ENCODE measurements around the gene DNAJC28. TPM values are rescaled to one million over a fixed set of nuclear protein-coding genes. Genes with fewer than 3 reads are reported as not detected.

DNAJC28 gene
- total RNA-seq, 2 experiments from 2014 or later, result 0.23 to 0.58 TPM

DNA sequence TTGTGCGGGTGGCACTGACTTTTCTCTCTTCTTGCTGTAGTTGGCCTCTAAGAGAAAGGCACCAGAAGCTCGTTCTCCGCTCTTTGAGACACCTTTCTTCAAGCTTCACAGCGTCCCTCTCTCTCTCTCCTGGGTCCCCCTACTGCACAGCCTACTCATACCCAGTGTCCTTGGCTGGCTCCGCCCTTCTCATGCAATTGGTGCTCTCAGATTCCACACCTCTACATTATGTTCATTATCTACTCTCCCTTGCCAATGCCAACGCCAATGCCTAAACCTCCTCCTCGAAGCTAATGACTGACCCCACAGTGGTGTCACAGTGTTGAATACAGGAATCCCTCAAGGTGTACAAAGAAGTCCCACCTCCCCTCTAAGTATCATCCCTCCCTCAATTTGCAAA, 4.8 kb upstream of the DNAJC28 start:
- peaks cover 5% of the 10 kb centered on the region for H3K4me1 Mint-ChIP-seq
- H3K36me3 Mint-ChIP-seq, result peaks cover 2% of the 10 kb centered on the region
- no peak overlapping the region for H3K4me3 Mint-ChIP-seq
- H3K27me3 Mint-ChIP-seq, result no peaks in the 10 kb centered on the region
- no peak for DNase-seq
- H3K9me3 Mint-ChIP-seq, result no peaks in the 10 kb centered on the region
- H3K27ac Mint-ChIP-seq, result no peak overlapping the region

DNA sequence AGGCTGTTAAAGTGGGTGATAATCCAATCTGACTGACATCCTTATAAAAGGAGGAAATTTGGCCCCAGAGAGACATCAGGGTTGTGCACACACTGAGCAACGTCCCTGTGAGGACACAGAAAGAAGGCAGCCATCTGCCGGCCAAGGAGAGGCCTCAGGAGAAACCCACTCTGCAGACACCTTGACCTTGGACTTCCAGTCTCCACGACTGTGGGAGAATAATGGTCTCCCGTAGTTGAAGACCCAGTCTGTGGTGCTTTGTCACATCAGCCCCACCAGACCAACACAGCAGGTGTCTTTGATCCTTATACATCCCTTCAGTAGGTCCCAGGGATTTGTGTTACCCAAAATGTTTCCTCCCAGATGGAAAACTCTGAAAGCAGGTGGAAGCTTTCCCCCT, 4.2 kb upstream of the DNAJC28 start:
- no peak overlapping the region for H3K27ac Mint-ChIP-seq
- no peaks in the 10 kb centered on the region for H3K36me3 Mint-ChIP-seq
- no peaks in the 10 kb centered on the region for H3K9me3 Mint-ChIP-seq
- peaks cover 8% of the 10 kb centered on the region for H3K4me1 Mint-ChIP-seq
- no peaks in the 10 kb centered on the region for H3K27me3 Mint-ChIP-seq
- H3K4me3 Mint-ChIP-seq, result no peak overlapping the region
- no peak for DNase-seq

DNA sequence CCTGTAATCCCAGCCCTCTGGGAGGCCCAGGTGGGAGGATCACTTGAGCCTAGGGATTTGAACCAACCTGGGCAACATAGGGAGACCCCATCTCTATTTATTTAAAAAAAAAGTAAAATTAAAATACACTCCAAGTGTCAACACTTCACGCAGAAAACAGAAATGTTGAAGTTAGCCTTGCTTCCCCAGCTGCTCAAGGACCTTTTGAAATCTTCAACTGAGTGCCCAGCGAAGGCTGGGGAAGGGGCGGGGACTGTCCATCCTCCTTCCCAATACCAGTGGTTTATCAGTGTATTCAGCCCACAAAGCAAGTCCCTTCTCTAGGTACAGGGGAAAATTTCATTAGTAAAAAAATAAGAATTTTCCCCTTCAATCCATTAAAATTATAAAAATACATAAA, 2.2 kb upstream of the DNAJC28 start:
- DNase-seq, result no peak
- Mint-ChIP-seq H3K36me3 (no peaks in the 10 kb centered on the region), H3K9me3 (no peaks in the 10 kb centered on the region), H3K27me3 (no peaks in the 10 kb centered on the region), H3K4me3 (no peak overlapping the region), H3K4me1 (peaks cover 10% of the 10 kb centered on the region), H3K27ac (no peak overlapping the region)

DNA sequence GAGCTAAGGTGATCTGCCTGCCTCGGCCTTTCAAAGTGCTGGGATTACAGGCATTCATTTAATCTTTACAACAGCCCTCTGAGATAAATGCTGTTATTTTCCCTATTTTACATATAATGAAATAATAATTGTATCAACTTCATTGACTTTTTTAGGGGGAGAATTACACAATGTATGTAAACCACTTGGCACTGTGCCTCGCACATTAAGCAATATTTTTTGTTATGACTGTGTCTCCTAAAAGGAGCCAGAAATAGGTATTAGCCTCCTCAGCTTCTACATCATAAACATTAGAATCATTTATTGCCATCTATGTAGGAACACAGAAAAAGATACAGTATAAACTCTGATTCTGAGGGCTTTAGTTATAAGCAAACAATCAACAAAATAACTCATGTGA, 1.1 kb upstream of the DNAJC28 start:
- Mint-ChIP-seq H3K27ac (no peak overlapping the region), H3K27me3 (no peaks in the 10 kb centered on the region), H3K4me3 (no peak overlapping the region), H3K9me3 (no peaks in the 10 kb centered on the region), H3K36me3 (no peaks in the 10 kb centered on the region), H3K4me1 (peaks cover 10% of the 10 kb centered on the region)
- no peak for DNase-seq

DNA sequence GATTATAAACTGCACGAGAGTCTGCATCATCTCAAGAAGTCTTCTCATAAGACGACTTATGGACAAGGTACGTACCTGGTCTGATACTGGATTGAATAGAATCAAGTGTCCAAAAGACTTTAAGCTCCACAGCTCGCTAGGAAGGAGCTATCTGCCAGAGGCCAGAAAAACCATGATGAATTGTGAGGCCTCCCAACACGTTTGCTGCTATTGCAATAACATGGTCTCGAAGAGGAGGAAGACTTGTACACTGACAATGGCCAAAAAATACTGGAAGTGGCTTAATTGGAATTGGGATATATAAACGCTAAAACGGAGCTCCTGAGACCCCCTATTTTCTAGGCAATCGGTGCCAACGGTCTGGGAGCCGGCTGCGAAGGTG, 534 bp downstream of the DNAJC28 start:
- H3K4me3 Mint-ChIP-seq, result peak overlapping the region; percentile 77
- no peaks in the 10 kb centered on the region for H3K9me3 Mint-ChIP-seq
- peak overlapping the region; percentile 50 for H3K27ac Mint-ChIP-seq
- H3K36me3 Mint-ChIP-seq, result no peaks in the 10 kb centered on the region
- H3K4me1 Mint-ChIP-seq, result peaks cover 10% of the 10 kb centered on the region
- H3K27me3 Mint-ChIP-seq, result no peaks in the 10 kb centered on the region
- no peak for DNase-seq

DNA sequence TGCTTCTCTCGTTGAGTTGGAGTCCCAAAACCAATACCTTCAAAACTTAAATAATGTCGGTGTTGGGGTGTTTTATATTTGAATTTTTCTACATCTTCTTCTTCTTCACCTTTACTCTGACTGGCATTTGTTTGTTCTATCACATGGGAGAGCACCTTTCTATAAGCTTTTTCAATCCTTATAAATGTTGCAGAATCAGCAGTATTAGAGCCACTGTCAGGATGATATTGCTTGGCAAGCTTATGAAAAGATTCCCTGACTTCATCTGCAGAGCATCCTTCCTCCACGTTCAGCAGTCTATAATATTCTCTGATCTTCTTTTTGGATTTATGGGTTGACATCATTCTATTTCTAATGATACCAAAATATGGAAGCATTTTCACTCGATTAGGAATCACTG, 2.6 kb downstream of the DNAJC28 start:
- no peak overlapping the region for H3K27ac Mint-ChIP-seq
- DNase-seq, result no peak
- H3K36me3 Mint-ChIP-seq, result no peaks in the 10 kb centered on the region
- no peaks in the 10 kb centered on the region for H3K9me3 Mint-ChIP-seq
- H3K27me3 Mint-ChIP-seq, result no peaks in the 10 kb centered on the region
- peaks cover 10% of the 10 kb centered on the region for H3K4me1 Mint-ChIP-seq
- H3K4me3 Mint-ChIP-seq, result no peak overlapping the region

DNA sequence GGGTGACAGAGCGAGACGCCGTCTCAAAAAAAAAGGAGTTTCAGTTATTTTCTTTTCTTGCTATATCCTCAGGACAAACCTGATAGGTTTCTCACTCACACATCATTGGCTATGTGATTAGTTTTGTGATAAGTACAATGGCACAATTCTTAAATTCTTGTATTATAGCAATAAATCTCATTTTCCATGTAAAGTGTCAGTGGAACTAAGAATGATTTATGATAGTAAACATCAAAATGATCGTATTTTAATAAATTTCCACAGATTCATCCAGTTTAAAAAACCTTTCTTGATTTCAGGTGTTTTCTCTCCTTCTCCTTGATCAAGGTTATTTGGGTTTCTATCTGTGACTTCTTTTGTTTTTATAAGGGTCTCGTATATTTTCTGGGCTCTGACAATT, 3.5 kb downstream of the DNAJC28 start:
- Mint-ChIP-seq H3K27ac (no peak overlapping the region), H3K27me3 (no peaks in the 10 kb centered on the region), H3K4me1 (peaks cover 10% of the 10 kb centered on the region), H3K4me3 (no peak overlapping the region), H3K9me3 (no peaks in the 10 kb centered on the region), H3K36me3 (no peaks in the 10 kb centered on the region)
- no peak for DNase-seq

DNA sequence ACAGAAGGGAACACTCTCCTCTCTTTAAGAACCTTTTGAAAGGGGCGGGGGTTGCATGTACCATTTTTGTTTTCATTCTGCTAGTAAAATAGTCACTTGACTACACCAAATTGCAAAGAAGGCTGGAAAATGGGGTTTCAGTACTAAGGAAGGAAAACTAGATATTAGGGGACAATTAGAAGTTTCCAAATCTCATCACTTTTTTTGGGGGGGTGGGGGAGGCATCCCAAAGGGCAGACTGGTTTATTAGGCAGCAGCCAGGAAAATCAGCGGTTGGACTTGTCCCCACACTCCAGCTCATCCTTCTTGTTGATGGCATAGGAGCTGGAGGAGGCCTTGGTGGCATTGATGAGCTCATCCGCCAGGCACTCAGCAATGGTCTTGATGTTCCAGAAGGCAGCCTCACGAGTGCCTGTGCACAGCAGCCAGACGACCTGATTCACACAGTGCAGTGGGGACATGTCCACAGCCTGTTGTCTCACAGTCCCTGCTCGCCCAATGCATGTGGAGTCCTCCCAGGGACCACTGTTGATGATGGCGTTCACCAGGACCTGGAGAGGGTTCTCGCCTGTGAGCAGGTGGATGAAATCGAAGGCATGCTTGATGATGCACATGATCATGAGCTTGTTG, 10.1 kb downstream of the DNAJC28 start:
- H3K27ac Mint-ChIP-seq, result no peak overlapping the region
- no peaks in the 10 kb centered on the region for H3K9me3 Mint-ChIP-seq
- no peak for DNase-seq
- no peaks in the 10 kb centered on the region for H3K27me3 Mint-ChIP-seq
- H3K36me3 Mint-ChIP-seq, result no peaks in the 10 kb centered on the region
- H3K4me1 Mint-ChIP-seq, result peaks cover 15% of the 10 kb centered on the region
- H3K4me3 Mint-ChIP-seq, result peak overlapping the region; percentile 86

DNA sequence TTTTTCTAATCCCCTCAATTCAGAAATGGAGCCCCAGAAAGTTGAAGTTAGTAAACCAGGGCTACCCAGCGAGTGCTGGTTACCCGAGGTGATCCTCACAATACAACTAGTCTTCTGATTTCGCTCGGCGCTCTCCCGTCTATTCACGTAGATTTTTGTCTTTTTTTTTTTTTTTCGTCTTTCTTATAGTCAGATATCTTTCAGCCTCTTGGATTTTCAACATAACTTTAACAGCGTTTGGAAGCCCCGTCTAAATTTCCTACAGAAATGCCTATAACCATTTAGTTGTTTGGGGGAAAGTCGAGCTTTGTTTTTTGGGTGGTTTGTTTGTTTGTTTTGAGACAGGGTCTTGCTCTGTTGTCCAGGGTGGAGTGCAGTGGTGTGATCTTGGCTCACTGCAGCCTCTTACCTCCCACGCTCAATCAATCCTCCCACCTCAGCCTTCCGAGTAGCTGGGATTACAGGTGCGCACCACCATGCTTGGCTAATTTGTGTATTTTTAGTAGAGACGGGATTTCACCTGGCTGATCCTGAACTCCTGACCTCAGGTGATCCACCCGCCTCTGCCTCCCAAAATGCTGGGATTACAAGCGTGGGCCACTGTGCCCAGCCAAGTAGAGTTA, 10.9 kb downstream of the DNAJC28 start:
- H3K27me3 Mint-ChIP-seq, result no peaks in the 10 kb centered on the region
- no peak for DNase-seq
- H3K36me3 Mint-ChIP-seq, result no peaks in the 10 kb centered on the region
- H3K4me3 Mint-ChIP-seq, result peak overlapping the region; percentile 86
- H3K27ac Mint-ChIP-seq, result peak overlapping the region; percentile 88
- no peaks in the 10 kb centered on the region for H3K9me3 Mint-ChIP-seq
- peaks cover 15% of the 10 kb centered on the region for H3K4me1 Mint-ChIP-seq

DNA sequence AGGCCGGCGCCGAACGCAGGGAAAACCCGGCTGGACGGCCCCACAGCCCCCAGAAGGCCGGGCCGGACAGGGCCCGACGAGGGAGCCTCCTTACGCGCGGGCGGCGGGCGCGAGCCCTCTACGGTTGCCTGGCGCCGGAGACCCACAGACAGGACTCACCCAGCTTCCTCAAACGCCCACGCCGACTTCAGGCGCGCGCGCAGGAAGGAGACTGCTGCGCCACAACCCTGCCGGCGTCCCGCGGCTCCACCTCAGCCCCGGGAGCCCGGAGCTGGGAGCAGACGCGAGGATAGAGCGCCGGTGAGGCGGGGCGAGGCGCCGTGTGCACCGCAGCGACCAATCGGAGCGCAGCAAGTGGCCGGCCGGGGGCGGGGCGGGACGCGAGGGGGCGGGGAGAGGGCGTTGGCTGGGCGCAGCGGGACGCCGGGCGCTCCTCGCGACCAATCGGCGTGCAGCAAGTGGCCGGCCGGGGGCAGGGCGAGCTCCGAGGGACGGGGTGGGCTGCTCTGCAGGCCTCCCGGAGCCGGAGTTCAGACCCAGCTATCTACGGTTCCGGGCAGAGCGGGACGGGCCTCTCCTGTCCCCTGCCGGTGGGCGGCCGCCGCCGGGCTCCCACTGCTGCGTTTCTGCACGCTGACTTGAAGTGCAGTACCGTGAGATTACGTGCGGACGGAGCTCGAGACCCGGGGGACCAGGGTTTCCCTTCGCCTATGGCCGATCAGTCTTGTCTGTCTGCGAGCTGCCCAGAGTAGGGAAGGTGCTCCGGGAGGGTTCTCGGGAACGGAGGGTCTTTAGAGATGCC, 11.6 kb downstream of the DNAJC28 start, which contains the start of gene TMEM50B:
TSS of gene TMEM50B (minus strand) at position 296 of the 802 bp plus-strand sequence. CDS start 11,089 bp downstream, outside the sequence.
- peak; percentile 99 for DNase-seq
- no peaks in the 10 kb centered on the region for H3K27me3 Mint-ChIP-seq
- H3K9me3 Mint-ChIP-seq, result no peaks in the 10 kb centered on the region
- H3K36me3 Mint-ChIP-seq, result no peaks in the 10 kb centered on the region
- H3K4me1 Mint-ChIP-seq, result peaks cover 15% of the 10 kb centered on the region
- H3K4me3 Mint-ChIP-seq, result peak within 1 kb of the TSS; percentile 86
- H3K27ac Mint-ChIP-seq, result peak within 1 kb of the TSS; percentile 88

DNA sequence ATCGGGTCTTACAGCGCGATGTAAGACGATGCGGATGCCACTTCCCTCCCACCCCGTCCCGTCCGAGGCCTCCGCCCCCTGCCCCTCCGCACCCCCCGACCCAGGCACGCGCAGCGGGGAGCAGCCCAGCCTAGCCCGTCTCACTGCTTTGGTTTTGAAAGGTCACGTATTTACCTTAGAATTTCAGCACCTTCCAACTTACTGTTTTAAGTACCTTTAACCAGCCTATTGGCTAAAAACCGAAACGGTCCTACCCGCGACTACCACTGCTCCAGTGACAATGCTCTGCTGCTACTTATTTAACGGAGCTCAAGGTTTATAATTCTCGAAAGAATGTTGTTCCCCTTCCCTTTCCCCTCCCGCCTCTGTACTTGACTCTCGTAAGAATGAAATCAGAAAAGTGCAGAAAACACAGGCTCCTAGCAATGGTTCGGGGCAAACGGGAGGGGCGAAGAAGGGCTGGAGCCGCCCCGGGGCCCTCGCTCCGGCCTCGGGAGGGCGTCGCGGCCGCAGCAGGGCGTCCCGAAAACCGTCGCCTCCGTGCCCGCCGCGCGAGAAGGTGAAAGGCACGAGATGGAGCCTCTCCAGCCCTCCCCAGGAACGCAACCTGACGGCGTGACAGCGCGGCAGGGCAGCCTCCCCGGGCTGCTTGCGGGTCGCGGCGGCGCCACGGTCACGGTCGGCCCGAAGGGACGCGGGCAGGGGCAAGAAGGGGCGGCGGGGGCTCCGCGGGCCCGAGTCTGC, 12.4 kb downstream of the DNAJC28 start:
- H3K27me3 Mint-ChIP-seq, result no peaks in the 10 kb centered on the region
- DNase-seq, result peak; percentile 37
- H3K4me3 Mint-ChIP-seq, result peak overlapping the region; percentile 86
- H3K4me1 Mint-ChIP-seq, result peaks cover 15% of the 10 kb centered on the region
- H3K36me3 Mint-ChIP-seq, result no peaks in the 10 kb centered on the region
- no peaks in the 10 kb centered on the region for H3K9me3 Mint-ChIP-seq
- peak overlapping the region; percentile 87 for H3K27ac Mint-ChIP-seq

DNA sequence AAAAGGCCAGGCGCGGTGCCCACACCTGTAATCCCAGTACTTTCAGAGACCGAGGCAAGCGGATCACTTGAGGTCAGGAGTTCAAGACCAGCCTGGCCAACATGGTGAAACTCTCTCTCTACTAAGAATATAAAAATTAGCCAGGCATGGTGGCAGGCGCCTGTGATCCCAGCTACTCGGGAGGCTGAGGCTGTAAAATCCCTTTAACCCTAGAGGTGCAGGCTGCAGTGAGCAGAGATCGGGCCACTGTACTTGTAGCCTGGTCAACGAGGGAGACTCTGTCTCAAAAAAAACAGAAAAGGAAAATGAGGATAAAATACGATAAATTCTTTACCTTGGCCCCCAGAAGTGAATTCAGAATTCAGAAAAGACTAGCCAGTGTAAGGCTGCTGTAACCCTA, 13.3 kb downstream of the DNAJC28 start:
- peak overlapping the region; percentile 86 for H3K4me3 Mint-ChIP-seq
- DNase-seq, result no peak
- peak overlapping the region; percentile 87 for H3K27ac Mint-ChIP-seq
- H3K27me3 Mint-ChIP-seq, result no peaks in the 10 kb centered on the region
- peaks cover 4% of the 10 kb centered on the region for H3K36me3 Mint-ChIP-seq
- peaks cover 18% of the 10 kb centered on the region for H3K4me1 Mint-ChIP-seq
- no peaks in the 10 kb centered on the region for H3K9me3 Mint-ChIP-seq

DNA sequence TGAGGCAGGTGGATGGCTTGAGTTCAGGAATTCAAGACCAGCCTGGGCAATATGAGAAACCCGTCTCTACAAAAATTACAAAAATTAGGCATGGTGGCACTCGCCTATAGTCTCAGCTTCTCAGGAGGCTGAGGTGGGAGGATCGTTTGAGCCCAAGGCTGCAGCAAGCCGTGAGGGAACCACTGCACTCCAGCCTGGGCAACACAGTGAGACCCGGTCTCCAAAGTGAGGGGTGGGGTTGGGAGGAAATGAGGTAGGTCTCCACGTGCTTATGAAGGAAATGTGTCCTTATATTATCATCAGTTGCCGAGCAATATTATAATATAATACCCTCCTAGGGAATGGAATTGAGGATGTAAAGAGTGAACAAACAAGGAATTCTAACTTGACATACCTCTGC, 14.4 kb downstream of the DNAJC28 start:
- Mint-ChIP-seq H3K27me3 (no peaks in the 10 kb centered on the region), H3K27ac (no peak overlapping the region), H3K4me3 (no peak overlapping the region), H3K9me3 (no peaks in the 10 kb centered on the region), H3K4me1 (peaks cover 18% of the 10 kb centered on the region), H3K36me3 (peaks cover 4% of the 10 kb centered on the region)
- DNase-seq, result no peak

DNA sequence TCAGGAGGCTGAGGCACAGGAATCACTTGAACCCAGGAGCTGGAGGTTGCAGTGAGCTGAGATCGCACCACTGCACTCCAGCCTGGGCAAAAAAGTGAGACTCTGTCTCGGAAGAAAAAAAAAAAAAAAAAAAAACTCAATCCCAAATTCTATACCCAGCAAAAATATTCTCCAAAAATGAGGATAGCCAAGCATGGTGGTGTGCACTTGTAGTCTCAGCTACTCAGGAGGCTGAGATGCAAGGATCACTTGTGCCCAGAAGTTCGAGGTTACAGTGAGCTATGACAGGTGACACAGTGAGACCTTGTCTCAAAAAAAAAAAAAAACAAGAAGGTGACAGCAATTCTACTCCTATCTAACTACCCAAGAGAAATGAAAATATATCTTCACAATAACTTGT, 18.2 kb downstream of the DNAJC28 start:
- no peak overlapping the region for H3K27ac Mint-ChIP-seq
- peaks cover 4% of the 10 kb centered on the region for H3K36me3 Mint-ChIP-seq
- peaks cover 10% of the 10 kb centered on the region for H3K4me1 Mint-ChIP-seq
- H3K4me3 Mint-ChIP-seq, result no peak overlapping the region
- no peaks in the 10 kb centered on the region for H3K9me3 Mint-ChIP-seq
- H3K27me3 Mint-ChIP-seq, result no peaks in the 10 kb centered on the region
- DNase-seq, result no peak

DNA sequence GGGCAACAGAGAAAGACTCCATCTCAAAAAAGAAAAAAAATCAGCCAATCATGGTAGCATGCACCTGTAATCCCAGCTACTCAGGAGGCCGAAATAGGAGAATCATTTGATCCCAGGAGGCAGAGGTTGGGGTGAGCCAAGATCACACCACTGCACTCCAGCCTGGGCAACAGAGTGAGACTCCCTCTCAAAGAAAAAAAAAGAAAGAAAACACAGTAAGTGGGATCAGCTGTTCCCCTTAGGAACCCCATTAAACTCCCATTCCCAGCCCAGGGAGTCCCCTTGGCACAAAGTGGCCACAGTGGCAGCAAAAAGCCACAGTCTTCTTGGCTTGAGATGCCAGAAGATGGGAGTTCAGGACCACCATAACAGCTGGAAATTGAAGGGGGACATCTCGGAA, 20.8 kb downstream of the DNAJC28 start:
- peaks cover 4% of the 10 kb centered on the region for H3K36me3 Mint-ChIP-seq
- H3K9me3 Mint-ChIP-seq, result no peaks in the 10 kb centered on the region
- no peak for DNase-seq
- H3K4me3 Mint-ChIP-seq, result no peak overlapping the region
- H3K4me1 Mint-ChIP-seq, result peaks cover 11% of the 10 kb centered on the region
- H3K27ac Mint-ChIP-seq, result no peak overlapping the region
- no peaks in the 10 kb centered on the region for H3K27me3 Mint-ChIP-seq

Measured in activated naive CD8-positive, alpha-beta T cell treated with anti-CD3 and anti-CD28 coated beads for 36 hours (primary cell).